HG03025 (cell line): Measurements from ENCODE around the gene TRIM65.
"Not testable (repeated sequence)": the region's sequence is repeated elsewhere in the genome, so short reads cannot be mapped to it uniquely, and the experiment has no call there.

Experiments used
- ATAC-seq: cut with Tn5 transposase; IDR thresholded peaks from one replicate; pipeline ENCODE4 v1.9.1; 2021; ENCODE audit warnings: mild to moderate bottlenecking, moderate library complexity; ENCODE audit not compliant: unreplicated experiment, low FRiP score

TRIM65 gene

GRCh38 chr17:75876190-75876937 lies 20.4 kb downstream of the TRIM65 start:
- no peak for ATAC-seq

GRCh38 chr17:75875940-75876189 lies 20.9 kb downstream of the TRIM65 start:
- no peak for ATAC-seq

GRCh38 chr17:75875182-75875939 lies 21.4 kb downstream of the TRIM65 start:
- no peak for ATAC-seq

- ATAC-seq = no peak
Observed at GRCh38 chr17:75874323-75875181, 22.2 kb downstream of the TRIM65 start.

GRCh38 chr17:75873587-75874322 lies 23.0 kb downstream of the TRIM65 start:
- no peak for ATAC-seq

GRCh38 chr17:75872434-75873351 lies 24.1 kb downstream of the TRIM65 start:
- no peak for ATAC-seq

- ATAC-seq = not testable (repeated sequence)
Observed at GRCh38 chr17:75870228-75870627, 26.5 kb downstream of the TRIM65 start.

GRCh38 chr17:75869282-75870141 lies 27.2 kb downstream of the TRIM65 start:
- ATAC-seq = no peak

- not testable (repeated sequence) for ATAC-seq
Observed at GRCh38 chr17:75868730-75869281, 27.9 kb downstream of the TRIM65 start.

- ATAC-seq = not testable (repeated sequence)
Observed at GRCh38 chr17:75865404-75866188, 31.2 kb downstream of the TRIM65 start.

- not testable (repeated sequence) for ATAC-seq
Observed at GRCh38 chr17:75864887-75865286, 31.9 kb downstream of the TRIM65 start.

GRCh38 chr17:75864448-75864871 lies 32.3 kb downstream of the TRIM65 start:
- ATAC-seq = peak; percentile 75

GRCh38 chr17:75861927-75862317 lies 34.8 kb downstream of the TRIM65 start:
- no peak for ATAC-seq

- ATAC-seq = not testable (repeated sequence)
Observed at GRCh38 chr17:75859358-75859757, 37.4 kb downstream of the TRIM65 start.

- no peak for ATAC-seq
Observed at GRCh38 chr17:75856062-75856756, 40.5 kb downstream of the TRIM65 start.

- peak; percentile 82 for ATAC-seq
Observed at GRCh38 chr17:75855310-75856061, 41.3 kb downstream of the TRIM65 start, which contains the start of gene WBP2. TSS of gene WBP2 (minus strand) at chr17:75855335. CDS start at chr17:75855297, 38 bp downstream.
